PC-3 (cell line): Measurements from ENCODE around the gene DLG5. TPM values are rescaled to one million over a fixed set of nuclear protein-coding genes. Genes with fewer than 3 reads are reported as not detected.

Experiments
- ATAC-seq: fragments of 200-7000 bp; cut with Tn5 transposase; 2 replicates; pipeline ENCODE4 v1.9.1; 2020; ENCODE audit warnings: mild to moderate bottlenecking, moderate library complexity
- BruUV-seq: library from RNA; stranded (reverse); fragments of 400-500 nt; replicated peaks from 2 replicates; lab custom pipeline; 2021; lab: Mats Ljungman, UMichigan
- CTCF ChIA-PET: fragments of 300-600 bp; sonication (Branson Sonifier 250); formaldehyde crosslinking; loops from one replicate; lab custom pipeline; 2022; ENCODE audit warnings: antibody characterized with exemption; lab: Charles Lee
- POLR2A ChIA-PET: fragments of 300-600 bp; sonication (Branson Sonifier 250); formaldehyde crosslinking; loops from one replicate; lab custom pipeline; 2022; ENCODE audit warnings: antibody characterized with exemption; ENCODE audit not compliant: unreplicated experiment; lab: Charles Lee
- DNase-seq: peaks from one replicate; pipeline ENCODE4 v3.0.0-alpha.2; 2015
- H2AFZ ChIP-seq: fragments of 300-600 bp; sonication (generic); 2 replicates; pipeline ENCODE4 v1.6.0; 2016; ENCODE audit warnings: antibody characterized with exemption, low read length
- H3F3A ChIP-seq: fragments of 300-600 bp; sonication (generic); one replicate; pipeline ENCODE4 v1.6.0; 2017; ENCODE audit warnings: antibody characterized with exemption, low read length, control low read depth, mild to moderate bottlenecking; ENCODE audit not compliant: unreplicated experiment
- H3K27ac ChIP-seq: fragments of 300-600 bp; sonication (generic); 2 replicates; pipeline ENCODE4 v1.5.1; 2016; ENCODE audit warnings: mild to moderate bottlenecking, low read length
- H3K27me3 ChIP-seq: fragments of 300-600 bp; sonication (generic); 2 replicates; pipeline ENCODE4 v1.6.1; 2016; ENCODE audit warnings: low read length, mixed read lengths
- H3K36me3 ChIP-seq: fragments of 300-600 bp; sonication (generic); 2 replicates; pipeline ENCODE4 v1.6.1; 2016; ENCODE audit warnings: low read depth, mixed run types, low read length, mixed read lengths
- H3K4me1 ChIP-seq: fragments of 300-600 bp; sonication (generic); 2 replicates; pipeline ENCODE4 v1.5.1; 2016; ENCODE audit warnings: low read length; ENCODE audit not compliant: insufficient read depth
- H3K4me2 ChIP-seq: fragments of 300-600 bp; sonication (generic); 2 replicates; pipeline ENCODE4 v1.6.0; 2016; ENCODE audit warnings: low read length
- H3K4me3 ChIP-seq: fragments of 300-600 bp; sonication (generic); 2 replicates; pipeline ENCODE4 v1.5.1; 2016; ENCODE audit warnings: mild to moderate bottlenecking, low read length, mixed read lengths
- H3K79me2 ChIP-seq: fragments of 300-600 bp; sonication (generic); 2 replicates; pipeline ENCODE4 v1.6.1; 2017; ENCODE audit warnings: low read length, mixed read lengths
- H3K9ac ChIP-seq: fragments of 300-600 bp; sonication (generic); 2 replicates; pipeline ENCODE4 v1.6.0; 2016; ENCODE audit warnings: mild to moderate bottlenecking, low read length
- H3K9me2 ChIP-seq: fragments of 300-600 bp; sonication (generic); replicated peaks from 2 replicates; pipeline ENCODE4 v1.6.1; 2016; ENCODE audit warnings: mixed run types, low read length, mixed read lengths
- H3K9me3 ChIP-seq: fragments of 300-600 bp; sonication (generic); 2 replicates; pipeline ENCODE4 v1.6.1; 2016; ENCODE audit warnings: low read length, mixed read lengths
- H4K20me1 ChIP-seq: fragments of 300-600 bp; sonication (generic); 2 replicates; pipeline ENCODE4 v1.6.1; 2016; ENCODE audit warnings: low read length, mixed read lengths
- CTCF ChIP-seq: fragments of 300-600 bp; sonication (generic); conservative IDR thresholded peaks from 2 replicates; pipeline ENCODE4 v1.5.1; 2017; ENCODE audit warnings: antibody characterized with exemption, low read depth, mild to moderate bottlenecking, low read length
- EZH2 ChIP-seq: fragments of 300-600 bp; sonication (generic); IDR thresholded peaks from one replicate; pipeline ENCODE4 v1.6.1; 2017; ENCODE audit warnings: antibody characterized with exemption, mild to moderate bottlenecking, low read length; ENCODE audit not compliant: unreplicated experiment
- EZH2phosphoT487 ChIP-seq: fragments of 300-600 bp; sonication (generic); IDR thresholded peaks from 2 replicates; pipeline ENCODE4 v1.6.1; 2018; ENCODE audit warnings: mild to moderate bottlenecking, antibody characterized with exemption, low read length, borderline replicate concordance
- intact Hi-C: fragments of 100-400 bp; cut with micrococcal nuclease; formaldehyde crosslinking; loops from 2 replicates; pipeline ENCODE4 v1.9.0; 2023
- total RNA-seq: library from RNA; depleted of rRNA; stranded (reverse); fragments of >200 nt; gene quantifications from 2 replicates; pipeline ENCODE4 v1.2.3, GENCODE V29; 2014

DLG5 gene
- total RNA-seq, 1 experiment from 2014 or later = 118 TPM

- H3K4me3 ChIP-seq = no peak overlapping the region
- H4K20me1 ChIP-seq = peaks cover 25% of the 10 kb centered on the region
- POLR2A ChIA-PET = interaction anchor here (0.5 kb wide), 1 partner anchor 74 kb away, joined by 12 read pairs; no protein-coding TSS in a partner anchor
- peak overlapping the region; percentile 21 for H3K4me2 ChIP-seq
- H3K9me2 ChIP-seq = no peaks in the 10 kb centered on the region
- H2AFZ ChIP-seq = no peak overlapping the region
- H3K27ac ChIP-seq = peak overlapping the region; percentile 63
- TF ChIP-seq EZH2phosphoT487 (no peak), CTCF (no peak), EZH2 (no peak)
- peak; percentile 3 for ATAC-seq
- BruUV-seq = no TSS peak
- H3K9me3 ChIP-seq = no peaks in the 10 kb centered on the region
- H3K27me3 ChIP-seq = no peaks in the 10 kb centered on the region
- CTCF ChIA-PET = interaction anchor here (0.7 to 1.3 kb wide), 4 partner anchors 26 to 157 kb away, joined by 3 to 7 read pairs (median 4); no protein-coding TSS in a partner anchor
- H3K4me1 ChIP-seq = peaks cover 26% of the 10 kb centered on the region
- peak; percentile 43 for DNase-seq
- H3K79me2 ChIP-seq = peaks cover 53% of the 10 kb centered on the region
- H3K36me3 ChIP-seq = no peaks in the 10 kb centered on the region
- H3K9ac ChIP-seq = no peak overlapping the region
- peaks cover 5% of the 10 kb centered on the region for H3F3A ChIP-seq
- intact Hi-C loops = loop anchor here (2.0 kb wide), 1 partner anchor 26 kb away; no protein-coding TSS in a partner anchor
Observed at GRCh38 chr10:77872947-77873535, 53.5 kb downstream of the DLG5 start.

GRCh38 chr10:77872151-77872946, 54.2 kb downstream of the DLG5 start:
- DNase-seq (no peak), ATAC-seq (no peak)
- no peaks in the 10 kb centered on the region for H3K9me3 ChIP-seq
- peaks cover 46% of the 10 kb centered on the region for H3K79me2 ChIP-seq
- no peaks in the 10 kb centered on the region for H3K27me3 ChIP-seq
- H3K4me3 ChIP-seq = no peak overlapping the region
- BruUV-seq = no TSS peak
- POLR2A ChIA-PET = no interaction called here
- H3K4me2 ChIP-seq = no peak overlapping the region
- H3K9ac ChIP-seq = no peak overlapping the region
- intact Hi-C loops = loop anchor here (2.0 kb wide), 1 partner anchor 26 kb away; no protein-coding TSS in a partner anchor
- H4K20me1 ChIP-seq = peaks cover 25% of the 10 kb centered on the region
- no peaks in the 10 kb centered on the region for H3K9me2 ChIP-seq
- no peak for TF ChIP-seq CTCF
- no peak for TF ChIP-seq EZH2
- TF ChIP-seq EZH2phosphoT487 = no peak
- peaks cover 5% of the 10 kb centered on the region for H3F3A ChIP-seq
- peaks cover 26% of the 10 kb centered on the region for H3K4me1 ChIP-seq
- CTCF ChIA-PET = interaction anchor here (0.7 kb wide), 1 partner anchor 159 kb away, joined by 3 read pairs; no protein-coding TSS in a partner anchor
- H3K27ac ChIP-seq = no peak overlapping the region
- H2AFZ ChIP-seq = no peak overlapping the region
- H3K36me3 ChIP-seq = peaks cover 7% of the 10 kb centered on the region
